ENCODE measurements around the gene MED28.
"Not testable (repeated sequence)": the region's sequence is repeated elsewhere in the genome, so short reads cannot be mapped to it uniquely, and the experiment has no call there.

Gene MED28

GRCh38 chr4:17619416-17620105, 5.1 kb downstream of the MED28 start:
- DNase-seq, result no peak

- no peak for DNase-seq
Observed at GRCh38 chr4:17623451-17624001, 9.1 kb downstream of the MED28 start.

- no peak for DNase-seq
Observed at GRCh38 chr4:17624821-17625220, 10.4 kb downstream of the MED28 start.

- DNase-seq, result no peak
Observed at GRCh38 chr4:17630228-17630627, 15.8 kb downstream of the MED28 start.

GRCh38 chr4:17633600-17633999, 19.2 kb downstream of the MED28 start:
- no peak for DNase-seq

- DNase-seq, result no peak
Observed at GRCh38 chr4:17635056-17635455, 20.6 kb downstream of the MED28 start.

- DNase-seq, result no peak
Observed at GRCh38 chr4:17636341-17636695, 21.9 kb downstream of the MED28 start.

- peak; percentile 87 for DNase-seq
Observed at GRCh38 chr4:17636696-17637622, 22.5 kb downstream of the MED28 start.

GRCh38 chr4:17639136-17639535, 24.7 kb downstream of the MED28 start:
- no peak for DNase-seq

GRCh38 chr4:17642398-17642783, 27.9 kb downstream of the MED28 start:
- no peak for DNase-seq

GRCh38 chr4:17646693-17647092, 32.3 kb downstream of the MED28 start:
- no peak for DNase-seq

GRCh38 chr4:17647176-17647806, 32.9 kb downstream of the MED28 start:
- DNase-seq, result no peak

- DNase-seq, result peak; percentile 42
Observed at GRCh38 chr4:17647927-17648326, 33.5 kb downstream of the MED28 start.

- DNase-seq, result no peak
Observed at GRCh38 chr4:17650406-17650805, 36.0 kb downstream of the MED28 start.

GRCh38 chr4:17654701-17655100, 40.3 kb downstream of the MED28 start:
- no peak for DNase-seq

- no peak for DNase-seq
Observed at GRCh38 chr4:17657090-17657489, 42.6 kb downstream of the MED28 start.

GRCh38 chr4:17657849-17658248, 43.4 kb downstream of the MED28 start:
- DNase-seq, result no peak

- DNase-seq, result not testable (repeated sequence)
Observed at GRCh38 chr4:17659196-17659595, 44.8 kb downstream of the MED28 start.

GRCh38 chr4:17662694-17663093, 48.3 kb downstream of the MED28 start:
- DNase-seq, result peak; percentile 52

- peak; percentile 64 for DNase-seq
Observed at GRCh38 chr4:17664755-17665154, 50.3 kb downstream of the MED28 start.

- DNase-seq, result no peak
Observed at GRCh38 chr4:17665346-17665745, 50.9 kb downstream of the MED28 start.

GRCh38 chr4:17665852-17666251, 51.4 kb downstream of the MED28 start:
- no peak for DNase-seq

GRCh38 chr4:17667253-17667652, 52.8 kb downstream of the MED28 start:
- no peak for DNase-seq
